Measurements from ENCODE around the gene CCL15.

The CCL15 gene

DNA sequence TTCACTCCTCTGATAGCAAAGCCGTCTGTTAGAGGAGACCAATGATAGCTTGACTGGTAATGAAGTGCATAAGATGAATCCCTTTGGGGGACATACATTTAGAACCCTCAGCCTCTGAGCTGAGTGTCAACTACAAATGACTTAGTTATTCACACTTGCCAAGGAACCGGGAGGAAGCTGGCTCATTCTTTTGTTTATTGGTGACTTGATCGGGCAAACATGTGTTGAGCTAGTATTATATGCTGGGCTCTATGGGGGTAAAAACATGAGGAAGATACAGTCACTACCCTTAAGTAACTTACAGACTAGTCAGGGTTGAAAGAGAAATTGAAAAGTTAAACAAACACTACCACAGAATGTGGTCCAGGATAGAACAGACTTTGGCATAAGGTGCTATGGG lies 23.0 kb downstream of the CCL15 start:
- Histone ChIP-seq H3K4me1 (ENCODE audit: insufficient read depth, insufficient read length) (no peaks in the 10 kb centered on the region), H3K9ac (ENCODE audit: insufficient read length, low read depth) (no peak overlapping the region), H3K27me3 (ENCODE audit: insufficient read depth, insufficient read length) (no peaks in the 10 kb centered on the region), H3K9me3 (ENCODE audit: insufficient read depth, low read length) (no peaks in the 10 kb centered on the region), H3K4me3 (ENCODE audit: insufficient read length, low read depth) (no peak overlapping the region), H3K36me3 (ENCODE audit: insufficient read depth, insufficient read length, low read length) (no peaks in the 10 kb centered on the region)
- no peak for DNase-seq (ENCODE audit: low read depth, low spot score)
- TF ChIP-seq ZNF274 (IDR thresholded peaks at IDR 0.05; ENCODE audit: low read depth, low read length) (no peak), YY1 (IDR thresholded peaks at IDR 0.05; ENCODE audit: insufficient read depth, insufficient read length) (no peak), SUZ12 (IDR thresholded peaks at IDR 0.05; ENCODE audit: extremely low read depth, insufficient read depth, insufficient read length) (no peak)

DNA sequence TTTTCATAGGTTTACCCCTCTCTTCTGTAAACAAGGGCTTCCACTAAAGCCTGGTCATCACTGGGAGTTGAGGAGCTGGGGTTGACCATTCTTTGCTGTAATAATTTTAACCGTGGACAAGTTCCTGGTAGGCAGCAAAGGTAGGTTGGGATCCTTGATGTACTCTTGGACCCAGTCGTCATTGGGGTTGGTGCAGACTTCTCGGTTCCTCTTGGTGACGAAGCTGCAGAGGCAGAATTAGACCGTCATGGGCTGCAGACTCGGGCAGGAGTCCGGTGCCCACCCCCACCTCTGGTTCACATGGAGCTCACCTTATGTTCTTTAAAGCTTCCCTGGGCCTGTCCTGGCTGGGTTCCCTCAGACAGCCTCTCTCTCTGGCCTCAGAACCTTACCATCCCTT lies 23.8 kb downstream of the CCL15 start:
- Histone ChIP-seq H3K9ac (ENCODE audit: insufficient read length, low read depth) (no peak overlapping the region), H3K27me3 (ENCODE audit: insufficient read depth, insufficient read length) (no peaks in the 10 kb centered on the region), H3K4me1 (ENCODE audit: insufficient read depth, insufficient read length) (no peaks in the 10 kb centered on the region), H3K36me3 (ENCODE audit: insufficient read depth, insufficient read length, low read length) (no peaks in the 10 kb centered on the region), H3K9me3 (ENCODE audit: insufficient read depth, low read length) (no peaks in the 10 kb centered on the region), H3K4me3 (ENCODE audit: insufficient read length, low read depth) (no peak overlapping the region)
- DNase-seq (ENCODE audit: low read depth, low spot score): no peak
- no peak for TF ChIP-seq SUZ12 (IDR thresholded peaks at IDR 0.05; ENCODE audit: extremely low read depth, insufficient read depth, insufficient read length)
- no peak for TF ChIP-seq YY1 (IDR thresholded peaks at IDR 0.05; ENCODE audit: insufficient read depth, insufficient read length)
- TF ChIP-seq ZNF274 (IDR thresholded peaks at IDR 0.05; ENCODE audit: low read depth, low read length): no peak

DNA sequence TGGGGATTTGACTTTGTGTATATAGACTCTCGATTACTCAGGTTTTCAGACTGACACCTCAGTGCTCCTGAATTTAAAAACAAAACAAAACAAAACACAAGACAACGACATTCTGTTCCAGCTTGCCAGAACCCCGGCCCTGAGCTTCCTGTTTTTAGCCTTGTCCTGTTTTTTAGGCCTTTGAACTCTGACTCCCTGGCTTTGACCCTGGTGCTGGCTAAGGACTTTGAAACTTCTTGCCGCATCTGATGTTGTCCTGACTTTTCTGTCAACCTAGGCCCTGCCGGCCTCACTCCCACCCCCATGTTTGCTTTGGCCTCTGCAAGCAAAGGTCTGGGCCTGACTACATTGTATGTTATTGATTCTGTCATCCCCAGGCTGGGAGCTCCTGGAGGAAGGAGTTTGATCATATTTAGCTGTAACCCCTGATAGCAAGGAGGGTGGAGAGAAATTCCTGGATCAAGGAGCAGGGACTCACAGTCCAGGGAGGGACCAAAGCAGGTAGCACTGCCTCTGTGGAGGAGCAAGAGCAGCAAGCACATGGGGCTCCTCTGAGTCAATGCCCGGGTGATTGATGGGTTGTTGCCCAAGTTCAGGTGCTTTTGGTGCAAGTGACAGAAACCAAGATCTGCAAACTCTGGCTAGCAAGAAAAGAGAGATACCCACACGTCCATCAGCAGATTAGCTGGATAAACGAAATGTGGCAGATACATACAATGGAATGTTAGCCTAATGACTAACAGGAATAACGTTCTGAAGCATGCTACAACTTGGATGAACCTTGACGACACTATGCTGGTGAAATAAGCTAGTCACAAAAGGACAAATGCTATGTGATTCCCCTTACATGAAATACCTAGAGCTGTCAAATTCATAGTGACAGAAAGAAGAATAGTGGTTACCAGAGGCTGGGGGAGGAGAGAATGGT lies 27.8 kb downstream of the CCL15 start:
- Histone ChIP-seq H3K27me3 (ENCODE audit: insufficient read depth, insufficient read length) (no peaks in the 10 kb centered on the region), H3K4me3 (ENCODE audit: insufficient read length, low read depth) (no peak overlapping the region), H3K36me3 (ENCODE audit: insufficient read depth, insufficient read length, low read length) (no peaks in the 10 kb centered on the region), H3K4me1 (ENCODE audit: insufficient read depth, insufficient read length) (no peaks in the 10 kb centered on the region), H3K9me3 (ENCODE audit: insufficient read depth, low read length) (no peaks in the 10 kb centered on the region), H3K9ac (ENCODE audit: insufficient read length, low read depth) (no peak overlapping the region)
- no peak for DNase-seq (ENCODE audit: low read depth, low spot score)
- TF ChIP-seq SUZ12 (IDR thresholded peaks at IDR 0.05; ENCODE audit: extremely low read depth, insufficient read depth, insufficient read length) (no peak), YY1 (IDR thresholded peaks at IDR 0.05; ENCODE audit: insufficient read depth, insufficient read length) (no peak), ZNF274 (IDR thresholded peaks at IDR 0.05; ENCODE audit: low read depth, low read length) (no peak)

DNA sequence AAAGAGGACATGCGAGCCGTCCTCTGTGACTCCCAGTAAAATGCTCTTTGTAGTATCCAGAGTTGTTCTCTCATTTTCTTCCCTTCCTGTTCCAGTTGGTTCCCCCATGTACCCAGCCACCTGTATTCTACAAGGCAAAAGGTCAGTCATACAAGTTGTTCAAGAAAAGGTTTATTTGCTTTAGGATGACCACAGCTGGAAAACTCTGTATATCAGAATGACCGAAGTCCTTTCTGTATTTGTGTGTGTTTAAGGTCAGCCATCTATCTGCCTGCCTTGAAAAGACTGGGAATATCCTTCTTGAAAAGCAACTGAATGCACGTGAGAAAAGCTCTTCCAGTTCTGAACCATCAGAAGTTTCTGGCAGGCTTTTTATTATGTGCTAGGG lies 28.4 kb downstream of the CCL15 start:
- no peaks in the 10 kb centered on the region for H3K4me1 ChIP-seq (ENCODE audit: insufficient read depth, insufficient read length)
- H3K27me3 ChIP-seq (ENCODE audit: insufficient read depth, insufficient read length): no peaks in the 10 kb centered on the region
- H3K9ac ChIP-seq (ENCODE audit: insufficient read length, low read depth): no peak overlapping the region
- no peaks in the 10 kb centered on the region for H3K9me3 ChIP-seq (ENCODE audit: insufficient read depth, low read length)
- DNase-seq (ENCODE audit: low read depth, low spot score): no peak
- H3K4me3 ChIP-seq (ENCODE audit: insufficient read length, low read depth): no peak overlapping the region
- H3K36me3 ChIP-seq (ENCODE audit: insufficient read depth, insufficient read length, low read length): no peaks in the 10 kb centered on the region
- no peak for TF ChIP-seq YY1 (IDR thresholded peaks at IDR 0.05; ENCODE audit: insufficient read depth, insufficient read length)
- no peak for TF ChIP-seq SUZ12 (IDR thresholded peaks at IDR 0.05; ENCODE audit: extremely low read depth, insufficient read depth, insufficient read length)

DNA sequence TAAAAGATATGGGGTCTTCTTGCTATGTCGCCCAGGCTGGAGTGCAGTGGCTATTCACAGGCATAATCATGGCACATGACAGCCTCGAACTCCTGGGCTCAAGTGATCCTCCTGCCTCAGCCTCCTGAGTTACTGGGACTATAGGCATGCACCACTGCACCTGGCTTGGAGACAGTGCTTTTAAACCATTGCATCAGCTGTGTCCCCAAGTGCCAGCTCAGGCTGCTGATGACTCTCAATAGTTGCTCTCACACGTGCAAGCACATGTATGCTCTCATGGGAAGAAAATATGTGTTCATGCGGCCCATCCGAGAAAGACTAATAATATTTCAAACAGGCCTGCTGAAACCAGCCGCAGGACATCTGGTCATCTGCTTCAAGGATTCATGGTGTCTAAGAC lies 28.8 kb downstream of the CCL15 start:
- Histone ChIP-seq H3K4me1 (ENCODE audit: insufficient read depth, insufficient read length) (no peaks in the 10 kb centered on the region), H3K4me3 (ENCODE audit: insufficient read length, low read depth) (no peak overlapping the region), H3K9ac (ENCODE audit: insufficient read length, low read depth) (no peak overlapping the region), H3K36me3 (ENCODE audit: insufficient read depth, insufficient read length, low read length) (no peaks in the 10 kb centered on the region), H3K27me3 (ENCODE audit: insufficient read depth, insufficient read length) (no peaks in the 10 kb centered on the region), H3K9me3 (ENCODE audit: insufficient read depth, low read length) (no peaks in the 10 kb centered on the region)
- DNase-seq (ENCODE audit: low read depth, low spot score): no peak
- TF ChIP-seq SUZ12 (IDR thresholded peaks at IDR 0.05; ENCODE audit: extremely low read depth, insufficient read depth, insufficient read length) (no peak), YY1 (IDR thresholded peaks at IDR 0.05; ENCODE audit: insufficient read depth, insufficient read length) (no peak), ZNF274 (IDR thresholded peaks at IDR 0.05; ENCODE audit: low read depth, low read length) (no peak)

DNA sequence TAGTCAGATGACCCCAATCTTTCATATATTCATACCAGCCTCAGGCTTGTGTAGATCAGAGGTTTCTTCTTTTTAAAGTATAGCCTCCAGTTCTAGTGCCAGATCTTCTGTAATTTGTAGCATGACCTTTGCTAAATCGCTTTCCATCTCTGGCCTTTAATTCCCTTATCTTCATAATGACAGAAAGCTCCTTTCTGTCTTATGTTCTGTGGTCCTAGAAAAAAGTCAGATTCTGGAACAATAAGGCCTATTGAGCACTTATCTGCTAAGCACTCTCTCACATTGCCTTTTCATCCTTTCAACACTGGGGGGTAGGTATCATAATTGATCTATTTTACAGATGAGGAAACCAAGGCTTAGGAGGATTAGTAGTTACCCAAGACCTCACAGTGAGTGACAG lies 29.3 kb downstream of the CCL15 start:
- Histone ChIP-seq H3K36me3 (ENCODE audit: insufficient read depth, insufficient read length, low read length) (no peaks in the 10 kb centered on the region), H3K9me3 (ENCODE audit: insufficient read depth, low read length) (no peaks in the 10 kb centered on the region), H3K4me1 (ENCODE audit: insufficient read depth, insufficient read length) (no peaks in the 10 kb centered on the region), H3K27me3 (ENCODE audit: insufficient read depth, insufficient read length) (no peaks in the 10 kb centered on the region), H3K9ac (ENCODE audit: insufficient read length, low read depth) (no peak overlapping the region), H3K4me3 (ENCODE audit: insufficient read length, low read depth) (no peak overlapping the region)
- TF ChIP-seq YY1 (IDR thresholded peaks at IDR 0.05; ENCODE audit: insufficient read depth, insufficient read length) (no peak), SUZ12 (IDR thresholded peaks at IDR 0.05; ENCODE audit: extremely low read depth, insufficient read depth, insufficient read length) (no peak)
- DNase-seq (ENCODE audit: low read depth, low spot score): no peak

DNA sequence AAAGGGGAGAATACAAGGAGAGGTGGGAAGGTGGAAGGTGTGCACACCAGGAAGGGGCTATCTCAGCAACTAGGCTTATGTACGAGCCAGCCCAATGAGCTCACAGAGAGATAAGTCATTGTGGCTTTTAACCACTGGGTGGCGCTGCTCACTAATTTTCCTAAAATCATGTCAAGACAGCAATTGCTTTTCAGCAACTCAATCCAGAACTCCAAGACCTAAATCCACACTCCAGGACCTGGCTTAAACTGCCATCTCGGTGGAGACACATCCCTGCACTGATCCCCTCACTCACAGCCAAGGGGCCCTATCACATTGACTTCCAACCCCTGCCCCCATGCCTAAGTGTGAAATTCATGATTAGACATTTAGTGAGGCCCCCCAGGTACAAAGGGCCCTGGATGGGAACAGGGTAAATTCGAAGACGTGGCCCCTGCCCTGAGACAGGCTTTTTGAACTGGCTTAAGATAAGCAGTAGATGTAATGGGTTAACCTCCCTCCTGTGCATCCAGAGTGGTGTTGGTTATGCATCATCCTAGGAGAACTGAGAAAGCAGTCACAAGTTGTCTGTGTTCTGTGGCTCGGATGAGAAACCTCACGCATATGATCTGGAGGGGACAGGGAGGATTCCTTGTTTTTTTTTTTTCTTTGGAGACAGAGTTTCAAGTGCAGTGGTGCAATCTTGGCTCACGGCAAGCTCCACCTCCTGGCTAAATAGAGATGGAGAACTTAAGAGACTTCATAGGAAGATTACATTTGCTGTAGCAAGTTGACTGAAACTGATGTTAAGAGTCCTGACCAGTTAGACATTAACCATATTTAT lies 31.6 kb downstream of the CCL15 start:
- Histone ChIP-seq H3K4me3 (ENCODE audit: insufficient read length, low read depth) (no peak overlapping the region), H3K36me3 (ENCODE audit: insufficient read depth, insufficient read length, low read length) (no peaks in the 10 kb centered on the region), H3K9ac (ENCODE audit: insufficient read length, low read depth) (no peak overlapping the region), H3K4me1 (ENCODE audit: insufficient read depth, insufficient read length) (no peaks in the 10 kb centered on the region), H3K27me3 (ENCODE audit: insufficient read depth, insufficient read length) (no peaks in the 10 kb centered on the region), H3K9me3 (ENCODE audit: insufficient read depth, low read length) (no peaks in the 10 kb centered on the region)
- TF ChIP-seq YY1 (IDR thresholded peaks at IDR 0.05; ENCODE audit: insufficient read depth, insufficient read length) (no peak), ZNF274 (IDR thresholded peaks at IDR 0.05; ENCODE audit: low read depth, low read length) (no peak), SUZ12 (IDR thresholded peaks at IDR 0.05; ENCODE audit: extremely low read depth, insufficient read depth, insufficient read length) (no peak)
- DNase-seq (ENCODE audit: low read depth, low spot score): peak; percentile 72

All from NT2/D1 (cell line).